HG02642 (cell line): ENCODE data around the gene MID2.
"Not testable (repeated sequence)": the region's sequence is repeated elsewhere in the genome, so short reads cannot be mapped to it uniquely, and the experiment has no call there.

ENCODE experiments used
- ATAC-seq: cut with Tn5 transposase; IDR thresholded peaks from one replicate; pipeline ENCODE4 v1.9.1; 2021; ENCODE audit warnings: mild to moderate bottlenecking; ENCODE audit not compliant: unreplicated experiment, poor library complexity

MID2 gene

GRCh38 chrX:107825698-107826237, at the start of gene MID2:
Gene MID2 (plus strand): TSS chrX:107825866. CDS start chrX:107826427, 561 bp downstream.
- peak; percentile 35 for ATAC-seq

- peak; percentile 77 for ATAC-seq
These were observed 48.8 kb upstream of the MID2 start for GRCh38 chrX:107776649-107777535.

DNA sequence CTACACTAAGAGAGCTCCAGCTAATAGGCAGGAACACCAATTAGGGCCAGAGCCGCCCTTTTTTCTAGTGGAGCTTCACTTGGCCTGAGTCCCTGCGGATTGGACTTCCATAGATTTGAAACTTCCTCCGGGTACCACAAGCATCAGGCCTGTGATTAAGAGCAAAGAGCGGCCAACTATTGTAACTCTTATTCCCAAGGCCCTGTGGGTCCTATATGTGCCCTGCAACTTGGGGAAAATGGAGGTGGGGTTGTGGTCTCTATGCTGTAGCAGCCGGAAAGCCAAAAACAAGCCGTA, 48.2 kb upstream of the MID2 start, which contains the start of gene NCBP2L:
NCBP2L (plus strand) TSS at position 198 of the 297 bp plus-strand sequence. CDS start 16,488 bp downstream, outside the sequence.
- no peak for ATAC-seq

DNA sequence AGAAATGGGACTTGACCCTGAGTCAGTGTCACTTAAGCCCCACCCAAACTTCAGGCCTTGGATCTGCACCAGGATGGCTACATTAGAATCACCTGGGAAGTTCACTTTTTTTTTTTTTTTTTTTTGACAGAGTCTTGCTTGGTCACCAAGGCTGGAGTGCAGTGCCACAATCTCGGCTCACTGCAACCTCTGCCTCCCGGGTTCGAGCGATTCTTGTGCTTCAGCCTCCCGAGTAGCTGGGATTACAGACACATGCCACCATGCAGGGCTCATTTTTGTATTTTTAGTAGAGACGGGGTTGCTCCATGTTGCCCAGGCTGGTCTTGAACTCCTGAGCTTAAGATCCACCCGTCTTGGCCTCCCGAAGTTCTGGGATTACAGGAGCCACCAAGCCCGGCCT, 45.1 kb upstream of the MID2 start:
- ATAC-seq = no peak

GRCh38 chrX:107787827-107788226, 37.8 kb upstream of the MID2 start:
- ATAC-seq = no peak

- ATAC-seq = no peak
These were observed 21.2 kb upstream of the MID2 start for GRCh38 chrX:107804427-107804826.

DNA sequence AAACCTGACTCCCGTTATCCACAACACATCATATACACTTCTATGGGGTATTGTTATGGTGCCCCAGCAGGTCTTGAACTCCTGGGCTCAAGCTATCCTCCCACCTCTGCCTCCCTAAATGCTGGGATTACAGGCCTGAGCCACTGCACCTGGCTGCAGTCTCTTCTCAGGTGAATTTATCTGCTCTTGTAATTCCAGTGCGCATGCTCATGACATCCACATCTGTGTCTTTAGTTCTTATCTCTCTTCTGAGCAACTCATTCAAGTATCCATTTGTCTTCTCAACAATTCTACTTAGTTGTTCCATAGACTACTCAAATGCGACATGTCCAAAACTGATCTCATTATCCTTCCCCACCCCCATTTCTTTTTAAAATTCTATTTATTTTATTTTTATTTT, 20.5 kb upstream of the MID2 start:
- ATAC-seq = no peak

DNA sequence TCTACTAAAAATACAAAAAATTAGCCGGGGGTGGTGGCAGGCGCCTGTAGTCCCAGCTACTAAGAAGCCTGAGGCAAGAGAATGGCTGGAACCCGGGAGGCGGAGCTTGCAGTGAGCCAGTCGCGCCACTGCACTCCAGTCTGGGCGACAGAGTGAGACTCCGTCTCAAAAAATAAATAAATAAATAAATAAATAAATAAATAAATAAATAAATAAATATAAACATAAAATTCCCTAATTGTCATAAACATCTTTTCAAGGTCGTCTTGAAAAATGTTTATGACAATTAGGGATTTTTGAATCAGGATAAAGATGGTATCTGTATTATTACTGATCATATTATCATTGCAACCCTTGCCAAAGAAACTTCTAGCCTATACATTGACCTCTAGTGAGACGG, 15.6 kb upstream of the MID2 start:
- ATAC-seq = not testable (repeated sequence)

- ATAC-seq = no peak
These were observed 6.7 kb upstream of the MID2 start for GRCh38 chrX:107818900-107819521.

DNA sequence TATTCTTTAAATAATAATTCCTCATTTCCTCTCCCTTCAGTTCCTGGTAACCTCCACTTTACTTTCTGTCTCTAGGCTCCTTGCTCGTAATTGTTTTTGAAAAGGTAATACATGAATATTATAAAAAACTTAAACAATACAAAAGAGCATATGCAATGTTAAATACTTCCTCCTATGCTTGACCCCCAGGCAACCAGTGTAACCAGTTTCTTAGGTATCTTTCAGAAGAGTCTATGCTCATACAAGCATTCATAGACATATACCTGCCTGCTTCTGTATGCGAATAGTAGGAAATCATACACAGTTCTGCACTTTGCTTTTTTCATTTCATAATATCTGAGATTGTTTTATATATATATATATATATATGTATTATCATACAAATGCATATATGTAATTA, 2.6 kb upstream of the MID2 start:
- no peak for ATAC-seq

GRCh38 chrX:107823456-107823855, 2.2 kb upstream of the MID2 start:
- ATAC-seq = no peak

DNA sequence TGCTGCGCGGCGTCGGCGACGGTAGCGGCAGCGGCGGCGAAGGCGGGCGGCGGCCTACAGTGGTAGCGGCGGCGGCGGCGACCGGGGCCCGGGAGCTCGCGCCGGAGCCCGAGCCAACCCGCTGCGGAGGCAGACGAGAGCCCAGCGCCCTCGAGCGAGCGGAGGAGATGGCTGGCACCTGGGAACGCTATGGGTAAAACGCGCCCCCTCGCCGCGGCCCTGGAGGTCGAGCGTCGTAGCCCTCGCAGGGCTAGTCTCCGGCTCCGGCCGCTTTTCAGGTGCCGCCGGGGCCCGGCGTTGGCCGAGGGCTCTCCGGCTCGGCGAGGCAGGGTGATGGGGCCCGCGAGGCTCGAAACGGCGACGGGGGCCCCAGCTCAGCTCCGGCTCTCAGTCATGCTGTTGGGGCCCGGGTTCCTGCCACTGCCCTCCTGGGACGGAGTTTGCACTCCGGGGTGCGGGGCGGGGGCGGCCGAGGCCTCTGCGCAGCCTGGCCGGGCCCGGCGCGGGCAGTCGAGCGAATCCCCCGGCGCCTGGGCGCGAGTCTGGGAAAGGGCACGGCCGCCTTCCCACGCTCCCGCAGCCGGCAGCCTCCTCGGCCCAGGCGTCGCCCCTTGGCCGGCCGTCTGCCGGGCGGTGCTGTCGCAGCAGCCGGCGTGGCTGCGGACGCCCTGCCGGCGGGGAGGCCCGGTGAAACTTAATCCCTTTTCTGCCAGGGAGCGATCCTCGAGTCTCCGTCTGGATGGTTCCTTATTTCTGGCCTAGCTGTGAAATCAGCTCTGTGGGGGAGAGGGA, 768 bp downstream of the MID2 start:
- peak; percentile 65 for ATAC-seq

DNA sequence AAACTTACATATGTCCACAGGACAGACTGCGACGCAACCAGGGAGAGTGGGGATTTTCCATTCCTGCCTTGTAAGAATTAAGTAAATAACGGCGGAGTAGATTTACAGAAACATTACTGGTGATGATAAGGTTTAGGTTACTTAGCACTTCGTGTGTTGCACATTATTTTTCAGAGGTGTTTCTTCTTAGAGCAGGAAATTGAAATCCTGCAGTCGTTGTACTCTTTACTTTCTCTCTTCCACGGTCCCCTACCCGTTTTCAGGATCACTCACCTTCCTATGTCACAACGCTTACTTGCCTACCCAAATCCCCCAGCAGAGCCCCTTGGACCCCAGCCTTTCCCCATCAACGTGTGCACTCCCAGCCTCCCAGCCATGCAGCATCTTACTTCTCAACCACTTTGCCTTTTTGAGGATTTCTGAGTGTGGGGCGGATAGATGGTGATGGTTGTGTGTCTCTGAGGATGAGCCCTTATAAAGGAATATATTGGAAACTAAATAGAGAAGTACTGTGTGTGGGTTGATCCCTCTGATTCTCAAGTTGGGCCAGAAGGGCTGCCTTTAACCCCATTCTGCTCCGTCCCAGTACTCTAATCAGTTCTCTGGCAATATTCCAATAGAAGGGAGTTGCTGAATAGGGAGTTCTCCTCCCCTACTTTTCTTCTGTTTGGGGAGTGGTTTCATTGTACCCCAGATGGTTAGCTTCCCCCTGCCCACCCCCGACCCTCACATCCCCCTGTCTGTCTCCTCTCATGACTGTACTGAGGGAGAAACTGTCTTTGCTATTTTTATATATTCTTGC, 1.6 kb downstream of the MID2 start:
- ATAC-seq = no peak

GRCh38 chrX:107827852-107828251, 2.2 kb downstream of the MID2 start:
- no peak for ATAC-seq

DNA sequence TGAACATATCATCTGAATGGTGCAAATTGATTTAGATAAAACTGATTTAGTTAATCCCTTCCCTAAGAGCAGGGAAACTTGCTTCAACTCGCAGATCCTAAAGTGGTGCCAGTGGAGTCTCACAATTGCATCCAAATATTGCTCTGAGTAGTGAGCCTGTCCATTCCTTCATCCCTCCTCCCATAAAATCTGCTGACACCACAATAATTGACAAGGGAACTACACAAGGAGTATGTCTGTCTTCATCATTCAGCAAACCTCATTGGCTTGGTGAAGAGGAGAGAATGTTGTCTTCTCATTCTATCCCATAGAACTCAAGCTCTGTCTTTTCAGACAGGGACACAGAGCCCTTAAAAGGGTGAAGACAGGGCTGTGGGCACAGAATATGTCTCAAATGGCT, 4.2 kb downstream of the MID2 start:
- ATAC-seq = no peak

- ATAC-seq = no peak
These were observed 5.5 kb downstream of the MID2 start for GRCh38 chrX:107831071-107831730.

GRCh38 chrX:107834275-107835201, 8.9 kb downstream of the MID2 start:
- ATAC-seq = no peak

GRCh38 chrX:107836958-107837357, 11.3 kb downstream of the MID2 start:
- ATAC-seq = no peak
